Suprapubic skin (tissue), 4 donors: ENCODE data around the gene SP2.

Source experiments
- CTCF ChIP-seq, 2 donors: fragments of 200-600 bp in 1 of 2; fragments of 450-650 bp in 1 of 2; sonication (generic) in 1 of 2; IDR thresholded peaks; one replicate each; pipeline ENCODE4 v1.5.1; 2016 to 2019; ENCODE audit warnings: antibody characterized with exemption in 2 of 2, mild to moderate bottlenecking in 1 of 2, moderate library complexity in 1 of 2
- EP300 ChIP-seq: sonication (generic); formaldehyde crosslinking; IDR thresholded peaks from one replicate; pipeline ENCODE4 v1.6.1; 2017; ENCODE audit warnings: antibody characterized with exemption
- POLR2A ChIP-seq, 2 donors: fragments of 450-650 bp; IDR thresholded peaks; one replicate each; pipeline ENCODE4 v1.6.1; 2017; ENCODE audit warnings: antibody characterized with exemption in 2 of 2, mild to moderate bottlenecking in 2 of 2, moderate library complexity in 2 of 2
- POLR2AphosphoS5 ChIP-seq, 3 donors: sonication (generic); formaldehyde crosslinking; IDR thresholded peaks; one replicate each; pipeline ENCODE4 v1.6.1; 2017; ENCODE audit warnings: antibody characterized with exemption in 3 of 3

GRCh38 chr17:47949197-47949759 is 53.2 kb downstream of the SP2 start:
- TF ChIP-seq CTCF (IDR thresholded peaks at IDR 0.05) (peak; percentile 72 to 93), EP300 (no peak), POLR2A (IDR thresholded peaks at IDR 0.05) (no peak), POLR2AphosphoS5 (IDR thresholded peaks at IDR 0.05) (no peak)
